Panc1 (cell line): Measurements from ENCODE around the gene SETD2. TPM values are rescaled to one million over a fixed set of nuclear protein-coding genes. Genes with fewer than 3 reads are reported as not detected.

Source experiments
- ATAC-seq: fragments of 200-7000 bp; cut with Tn5 transposase; 2 replicates; pipeline ENCODE4 v1.9.1; 2020; ENCODE audit warnings: mild to moderate bottlenecking, moderate library complexity
- BruUV-seq: library from RNA; stranded (reverse); fragments of 400-500 nt; replicated peaks from 2 replicates; lab custom pipeline; 2021; lab: Mats Ljungman, UMichigan
- CTCF ChIA-PET: fragments of 300-600 bp; sonication (Branson Sonifier 250); formaldehyde crosslinking; loops from one replicate; lab custom pipeline; 2022; ENCODE audit warnings: antibody characterized with exemption; lab: Charles Lee
- POLR2A ChIA-PET: fragments of 300-600 bp; sonication (Branson Sonifier 250); formaldehyde crosslinking; loops from one replicate; lab custom pipeline; 2022; ENCODE audit warnings: antibody characterized with exemption; lab: Charles Lee
- DNase-seq: peaks from one replicate; pipeline ENCODE4 v3.0.0-alpha.2; 2010; ENCODE audit warnings: low read depth, low spot score
- H3K27ac ChIP-seq: 2 replicates; pipeline ENCODE4 v1.5.1; 2011; ENCODE audit warnings: mild to moderate bottlenecking, low read length, inconsistent platforms
- H3K27me3 ChIP-seq: fragments of 200-500 bp; sonication (Bioruptor generic); 2 replicates; pipeline ENCODE4 v1.6.0; 2014; ENCODE audit warnings: low read length, inconsistent platforms; ENCODE audit not compliant: control insufficient read depth, insufficient read depth
- H3K36me3 ChIP-seq: fragments of 200-500 bp; sonication (Bioruptor generic); 2 replicates; pipeline ENCODE4 v1.5.1; 2014; ENCODE audit warnings: inconsistent platforms, mild to moderate bottlenecking, low read length, moderate library complexity; ENCODE audit not compliant: control insufficient read depth, insufficient read depth
- H3K4me1 ChIP-seq: 2 replicates; pipeline ENCODE4 v1.5.1; 2011; ENCODE audit warnings: inconsistent platforms, mild to moderate bottlenecking, low read length, moderate library complexity; ENCODE audit not compliant: control insufficient read depth, insufficient read depth
- H3K4me3 ChIP-seq, 2 experiments: 2 replicates each; pipeline ENCODE4 v1.5.1; 2011 to 2012; ENCODE audit warnings: low read depth in 2 of 2, low read length in 2 of 2, mild to moderate bottlenecking in 2 of 2, inconsistent platforms in 1 of 2, moderate library complexity in 1 of 2
- H3K9me3 ChIP-seq: fragments of 200-500 bp; sonication (Bioruptor generic); 2 replicates; pipeline ENCODE4 v1.5.1; 2014; ENCODE audit warnings: low read depth, mild to moderate bottlenecking, inconsistent platforms, low read length, moderate library complexity; ENCODE audit not compliant: control insufficient read depth, insufficient read depth
- POLR2AphosphoS5 ChIP-seq: IDR thresholded peaks from 2 replicates; pipeline ENCODE4 v1.6.1; 2012; ENCODE audit warnings: mild to moderate bottlenecking, low read depth, low read length, moderate library complexity
- SIN3A ChIP-seq: IDR thresholded peaks from 2 replicates; pipeline ENCODE4 v1.6.1; 2012; ENCODE audit warnings: low read depth, mild to moderate bottlenecking, low read length, moderate library complexity, borderline replicate concordance; ENCODE audit not compliant: insufficient read depth
- TCF7L2 ChIP-seq: IDR thresholded peaks from 2 replicates; pipeline ENCODE4 v1.6.1; 2011; ENCODE audit warnings: mild to moderate bottlenecking, low read depth, low read length, inconsistent platforms
- in situ Hi-C: cut with HindIII; loops from 2 replicates; pipeline ENCODE4 v1.10.0; 2016; ENCODE audit warnings: low sequenced_read_pairs, low pct_unique_long_range_greater_than_20kb
- intact Hi-C: fragments of 100-400 bp; cut with micrococcal nuclease; formaldehyde crosslinking; loops from one replicate; pipeline ENCODE4 v1.10.0; 2022; ENCODE audit not compliant: unreplicated experiment
- total RNA-seq: library from RNA; stranded (reverse); gene quantifications from one replicate; pipeline ENCODE4 v1.2.1, GENCODE V29; 2021; ENCODE audit not compliant: unreplicated experiment
- TF ChIP-seq, protein P1 (sequence below): fragments of 450-650 bp; IDR thresholded peaks from 2 replicates; pipeline ENCODE4 v1.5.1; 2017; ENCODE audit warnings: mild to moderate bottlenecking
- TF ChIP-seq, protein P2 (sequence below), 2 experiments: IDR thresholded peaks; 2 replicates each; pipeline ENCODE4 v1.6.1; 2011 to 2012; ENCODE audit warnings: low read depth in 2 of 2, control low read depth in 1 of 2, low read length in 1 of 2, mild to moderate bottlenecking in 1 of 2, moderate library complexity in 1 of 2; ENCODE audit not compliant: insufficient read depth in 1 of 2

The SETD2 gene
- total RNA-seq, 1 experiment from 2014 or later, result 32.6 TPM

DNA sequence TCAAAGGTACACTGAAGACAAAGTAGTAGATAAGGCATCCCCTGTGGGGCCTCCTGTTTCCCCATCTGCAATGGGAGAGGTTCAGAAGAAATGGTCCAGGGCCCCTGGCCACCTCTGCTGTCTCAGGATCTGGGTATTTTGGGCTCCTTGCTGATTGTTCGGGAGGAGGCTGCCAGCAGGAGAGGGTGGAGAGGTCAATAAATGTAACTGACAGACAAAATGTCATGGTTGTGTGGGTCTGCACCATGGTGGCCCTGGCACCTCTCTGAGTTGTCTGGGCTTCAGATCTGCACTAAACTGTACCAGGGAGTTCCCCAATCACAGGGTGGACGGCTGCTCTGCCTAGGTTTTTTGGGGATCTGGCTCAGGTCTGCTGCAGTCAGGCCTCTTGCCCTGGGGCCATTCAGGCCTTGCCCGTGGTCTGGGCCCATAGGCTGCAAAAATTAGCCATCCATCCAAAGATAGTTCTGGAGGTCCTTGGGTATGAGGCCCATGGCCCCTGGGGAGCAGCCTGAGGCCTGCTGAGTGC, 177.1 kb downstream of the SETD2 start:
- intact Hi-C loops (no loop called here), in situ Hi-C loops (no loop called here)
- no peak for ATAC-seq
- no peak for DNase-seq
- BruUV-seq, result no TSS peak
- H3K9me3 ChIP-seq, result no peaks in the 10 kb centered on the region
- H3K4me3 ChIP-seq, result no peak overlapping the region
- H3K27ac ChIP-seq, result no peak overlapping the region
- H3K4me1 ChIP-seq, result no peaks in the 10 kb centered on the region; the same call in 1 of the 2 replicates
- CTCF ChIA-PET, result no interaction called here
- POLR2A ChIA-PET, result no interaction called here
- TF ChIP-seq, protein P1, sequence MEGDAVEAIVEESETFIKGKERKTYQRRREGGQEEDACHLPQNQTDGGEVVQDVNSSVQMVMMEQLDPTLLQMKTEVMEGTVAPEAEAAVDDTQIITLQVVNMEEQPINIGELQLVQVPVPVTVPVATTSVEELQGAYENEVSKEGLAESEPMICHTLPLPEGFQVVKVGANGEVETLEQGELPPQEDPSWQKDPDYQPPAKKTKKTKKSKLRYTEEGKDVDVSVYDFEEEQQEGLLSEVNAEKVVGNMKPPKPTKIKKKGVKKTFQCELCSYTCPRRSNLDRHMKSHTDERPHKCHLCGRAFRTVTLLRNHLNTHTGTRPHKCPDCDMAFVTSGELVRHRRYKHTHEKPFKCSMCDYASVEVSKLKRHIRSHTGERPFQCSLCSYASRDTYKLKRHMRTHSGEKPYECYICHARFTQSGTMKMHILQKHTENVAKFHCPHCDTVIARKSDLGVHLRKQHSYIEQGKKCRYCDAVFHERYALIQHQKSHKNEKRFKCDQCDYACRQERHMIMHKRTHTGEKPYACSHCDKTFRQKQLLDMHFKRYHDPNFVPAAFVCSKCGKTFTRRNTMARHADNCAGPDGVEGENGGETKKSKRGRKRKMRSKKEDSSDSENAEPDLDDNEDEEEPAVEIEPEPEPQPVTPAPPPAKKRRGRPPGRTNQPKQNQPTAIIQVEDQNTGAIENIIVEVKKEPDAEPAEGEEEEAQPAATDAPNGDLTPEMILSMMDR, result no peak
- TF ChIP-seq TCF7L2, result no peak
- no peak for TF ChIP-seq POLR2AphosphoS5
- TF ChIP-seq, protein P2, sequence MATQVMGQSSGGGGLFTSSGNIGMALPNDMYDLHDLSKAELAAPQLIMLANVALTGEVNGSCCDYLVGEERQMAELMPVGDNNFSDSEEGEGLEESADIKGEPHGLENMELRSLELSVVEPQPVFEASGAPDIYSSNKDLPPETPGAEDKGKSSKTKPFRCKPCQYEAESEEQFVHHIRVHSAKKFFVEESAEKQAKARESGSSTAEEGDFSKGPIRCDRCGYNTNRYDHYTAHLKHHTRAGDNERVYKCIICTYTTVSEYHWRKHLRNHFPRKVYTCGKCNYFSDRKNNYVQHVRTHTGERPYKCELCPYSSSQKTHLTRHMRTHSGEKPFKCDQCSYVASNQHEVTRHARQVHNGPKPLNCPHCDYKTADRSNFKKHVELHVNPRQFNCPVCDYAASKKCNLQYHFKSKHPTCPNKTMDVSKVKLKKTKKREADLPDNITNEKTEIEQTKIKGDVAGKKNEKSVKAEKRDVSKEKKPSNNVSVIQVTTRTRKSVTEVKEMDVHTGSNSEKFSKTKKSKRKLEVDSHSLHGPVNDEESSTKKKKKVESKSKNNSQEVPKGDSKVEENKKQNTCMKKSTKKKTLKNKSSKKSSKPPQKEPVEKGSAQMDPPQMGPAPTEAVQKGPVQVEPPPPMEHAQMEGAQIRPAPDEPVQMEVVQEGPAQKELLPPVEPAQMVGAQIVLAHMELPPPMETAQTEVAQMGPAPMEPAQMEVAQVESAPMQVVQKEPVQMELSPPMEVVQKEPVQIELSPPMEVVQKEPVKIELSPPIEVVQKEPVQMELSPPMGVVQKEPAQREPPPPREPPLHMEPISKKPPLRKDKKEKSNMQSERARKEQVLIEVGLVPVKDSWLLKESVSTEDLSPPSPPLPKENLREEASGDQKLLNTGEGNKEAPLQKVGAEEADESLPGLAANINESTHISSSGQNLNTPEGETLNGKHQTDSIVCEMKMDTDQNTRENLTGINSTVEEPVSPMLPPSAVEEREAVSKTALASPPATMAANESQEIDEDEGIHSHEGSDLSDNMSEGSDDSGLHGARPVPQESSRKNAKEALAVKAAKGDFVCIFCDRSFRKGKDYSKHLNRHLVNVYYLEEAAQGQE (IDR thresholded peaks at IDR 0.05; ENCODE audit: insufficient read depth in 1 of 2, low read depth in 2 of 2, low read length in 1 of 2), result no peak
- TF ChIP-seq SIN3A, result no peak
- H3K36me3 ChIP-seq, result no peaks in the 10 kb centered on the region
- H3K27me3 ChIP-seq, result no peaks in the 10 kb centered on the region

DNA sequence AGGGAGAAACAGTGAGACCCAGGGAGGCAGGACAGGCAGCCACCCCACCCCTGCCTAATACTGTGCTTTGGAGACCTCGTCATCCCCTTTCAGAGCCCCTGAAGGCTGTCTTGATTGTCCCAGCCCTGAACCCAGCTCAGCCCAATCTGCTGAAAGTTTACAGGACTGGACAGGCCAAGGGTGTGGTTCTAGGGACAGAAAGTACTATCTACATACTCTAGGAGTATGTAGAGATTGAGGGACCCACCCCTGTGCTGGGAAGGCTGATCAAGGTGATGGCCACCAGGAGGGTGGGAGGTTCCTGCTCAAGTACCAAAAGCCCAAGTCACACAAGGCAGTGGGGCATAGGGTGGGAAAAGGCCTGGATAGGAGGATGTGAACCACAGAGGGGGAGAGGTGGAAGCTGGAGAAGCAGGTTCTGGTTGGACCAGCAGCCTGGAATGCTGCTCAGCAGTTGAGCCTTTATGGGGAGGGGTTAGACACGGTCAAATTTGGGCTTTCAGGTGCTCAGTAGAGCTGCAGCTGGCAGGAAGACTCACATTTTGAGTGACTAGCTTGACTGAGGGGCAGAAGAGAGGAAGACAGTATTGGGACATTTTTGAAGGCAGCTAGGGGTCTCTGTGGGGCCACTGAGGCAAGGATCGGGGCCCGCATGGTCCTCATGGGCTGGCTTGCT, 177.7 kb downstream of the SETD2 start:
- no TSS peak for BruUV-seq
- in situ Hi-C loops (no loop called here), intact Hi-C loops (no loop called here)
- H3K36me3 ChIP-seq, result no peaks in the 10 kb centered on the region
- H3K4me1 ChIP-seq, result no peaks in the 10 kb centered on the region; the same call in 1 of the 2 replicates
- H3K27me3 ChIP-seq, result no peaks in the 10 kb centered on the region
- H3K27ac ChIP-seq, result no peak overlapping the region
- ChIA-PET CTCF (no interaction called here), POLR2A (no interaction called here)
- no peak overlapping the region for H3K4me3 ChIP-seq
- no peaks in the 10 kb centered on the region for H3K9me3 ChIP-seq
- no peak for ATAC-seq
- TF ChIP-seq POLR2AphosphoS5 (no peak), SIN3A (no peak), TCF7L2 (no peak)
- TF ChIP-seq, protein P2 (IDR thresholded peaks at IDR 0.05; ENCODE audit: insufficient read depth in 1 of 2, low read depth in 2 of 2, low read length in 1 of 2), result no peak
- TF ChIP-seq, protein P1, result no peak
- no peak for DNase-seq
